HG03575 (cell line): Measurements from ENCODE around the gene AHI1.
A peak's percentile ranks its signal among the peaks of the same experiment; 100 is the strongest.

ENCODE experiments used
- ATAC-seq: cut with Tn5 transposase; IDR thresholded peaks from one replicate; pipeline ENCODE4 v1.9.1; 2021; ENCODE audit not compliant: unreplicated experiment, insufficient number of reproducible peaks, low FRiP score; ENCODE audit errors: extremely low read depth

The AHI1 gene

GRCh38 chr6:135497412-135498184, at the start of gene AHI1:
Gene AHI1 (minus strand): TSS chr6:135497740. CDS start chr6:135492237, 5,503 bp downstream.
- ATAC-seq: peak; percentile 65

- ATAC-seq: no peak
Observed at GRCh38 chr6:135546680-135547418, 49.3 kb upstream of the AHI1 start.

GRCh38 chr6:135546206-135546605, 48.7 kb upstream of the AHI1 start:
- no peak for ATAC-seq

GRCh38 chr6:135540207-135540840, 42.8 kb upstream of the AHI1 start:
- ATAC-seq: no peak

- no peak for ATAC-seq
Observed at GRCh38 chr6:135537741-135538301, 40.3 kb upstream of the AHI1 start.

- ATAC-seq: no peak
Observed at GRCh38 chr6:135535989-135536414, 38.5 kb upstream of the AHI1 start.

GRCh38 chr6:135534773-135535380, 37.3 kb upstream of the AHI1 start:
- no peak for ATAC-seq

GRCh38 chr6:135532559-135532958, 35.0 kb upstream of the AHI1 start:
- ATAC-seq: no peak

- no peak for ATAC-seq
Observed at GRCh38 chr6:135531954-135532490, 34.5 kb upstream of the AHI1 start.

- no peak for ATAC-seq
Observed at GRCh38 chr6:135530113-135530512, 32.6 kb upstream of the AHI1 start.

GRCh38 chr6:135527960-135528249, 30.4 kb upstream of the AHI1 start:
- ATAC-seq: no peak

GRCh38 chr6:135527116-135527959, 29.8 kb upstream of the AHI1 start:
- no peak for ATAC-seq

- no peak for ATAC-seq
Observed at GRCh38 chr6:135525594-135525993, 28.1 kb upstream of the AHI1 start.

- no peak for ATAC-seq
Observed at GRCh38 chr6:135522965-135523692, 25.6 kb upstream of the AHI1 start.

- ATAC-seq: no peak
Observed at GRCh38 chr6:135521431-135521830, 23.9 kb upstream of the AHI1 start.

- ATAC-seq: no peak
Observed at GRCh38 chr6:135520781-135521180, 23.2 kb upstream of the AHI1 start.

GRCh38 chr6:135519348-135519747, 21.8 kb upstream of the AHI1 start:
- ATAC-seq: no peak

- ATAC-seq: no peak
Observed at GRCh38 chr6:135517527-135517926, 20.0 kb upstream of the AHI1 start.
